ENCODE measurements around the gene UBE2D3.

Gene UBE2D3

DNA sequence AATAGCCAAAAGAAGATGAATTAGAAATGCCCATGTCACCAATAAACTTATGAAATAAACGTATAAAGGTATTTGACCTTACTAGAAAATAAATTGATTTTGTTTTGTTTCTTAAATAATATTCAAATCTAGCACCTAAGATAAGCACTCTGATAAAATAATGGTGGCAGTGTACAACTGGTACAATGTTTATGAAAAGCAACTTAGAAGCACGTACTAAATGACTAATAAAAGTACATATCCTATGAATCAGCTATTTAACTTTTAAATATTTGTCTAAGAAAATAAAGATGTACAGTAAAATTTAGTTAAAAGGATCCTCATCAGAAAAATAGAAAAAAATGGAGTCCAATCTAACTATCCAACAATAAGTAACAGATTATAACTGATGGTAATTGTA, 73.3 kb downstream of the UBE2D3 start:
- DNase-seq (ENCODE audit: low read depth), result no peak

DNA sequence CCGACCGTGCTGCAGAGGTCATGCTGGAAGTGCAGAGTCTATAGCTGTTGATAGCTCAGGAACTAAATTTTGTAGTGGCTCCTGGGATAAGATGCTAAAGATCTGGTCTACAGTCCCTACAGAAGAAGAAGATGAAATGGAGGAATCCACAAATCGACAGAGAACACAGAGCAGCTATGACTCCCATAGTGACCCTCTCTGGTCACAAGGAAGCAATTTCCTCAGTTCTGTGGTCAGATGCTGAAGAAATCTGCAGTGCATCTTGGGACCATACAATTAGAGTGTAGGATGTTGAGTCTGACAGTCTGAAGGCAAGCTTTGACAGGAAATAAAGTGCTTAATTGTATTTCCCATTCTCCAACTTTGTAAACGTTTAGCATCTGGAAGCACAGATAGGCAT, 75.4 kb downstream of the UBE2D3 start:
- no peak for DNase-seq (ENCODE audit: low read depth)
